HS-5 (cell line): ENCODE measurements around the gene CAD.

Source experiments
- DNase-seq: peaks from one replicate; pipeline ENCODE4 v3.0.0-alpha.2; 2012; ENCODE audit warnings: low read depth

CAD gene

GRCh38 chr2:27225526-27225925 is 8.4 kb downstream of the CAD start:
- no peak for DNase-seq

- no peak for DNase-seq
Observed at GRCh38 chr2:27227501-27227900, 10.3 kb downstream of the CAD start.

DNA sequence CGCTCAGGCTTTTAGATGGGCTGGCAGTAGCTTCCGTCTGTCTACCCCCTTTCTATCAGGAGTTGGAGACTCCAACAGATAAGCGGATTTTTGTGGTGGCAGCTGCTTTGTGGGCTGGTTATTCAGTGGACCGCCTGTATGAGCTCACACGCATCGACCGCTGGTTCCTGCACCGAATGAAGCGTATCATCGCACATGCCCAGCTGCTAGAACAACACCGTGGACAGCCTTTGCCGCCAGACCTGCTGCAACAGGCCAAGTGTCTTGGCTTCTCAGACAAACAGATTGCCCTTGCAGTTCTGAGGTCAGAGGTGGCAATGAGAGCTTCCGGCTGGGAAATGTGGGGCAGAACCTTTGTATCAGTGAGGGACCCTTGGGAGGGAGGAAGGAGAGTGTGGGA is 14.8 kb downstream of the CAD start:
- DNase-seq = no peak

DNA sequence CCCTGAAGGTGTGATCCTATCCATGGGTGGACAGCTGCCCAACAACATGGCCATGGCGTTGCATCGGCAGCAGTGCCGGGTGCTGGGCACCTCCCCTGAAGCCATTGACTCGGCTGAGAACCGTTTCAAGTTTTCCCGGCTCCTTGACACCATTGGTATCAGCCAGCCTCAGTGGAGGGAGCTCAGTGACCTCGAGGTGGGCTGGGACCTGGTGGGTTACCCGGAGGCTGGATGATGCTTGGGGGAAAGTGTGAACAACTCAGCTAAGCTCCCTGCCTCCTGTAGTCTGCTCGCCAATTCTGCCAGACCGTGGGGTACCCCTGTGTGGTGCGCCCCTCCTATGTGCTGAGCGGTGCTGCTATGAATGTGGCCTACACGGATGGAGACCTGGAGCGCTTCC is 16.2 kb downstream of the CAD start:
- no peak for DNase-seq

- no peak for DNase-seq
Observed at GRCh38 chr2:27236136-27236535, 19.0 kb downstream of the CAD start.

DNA sequence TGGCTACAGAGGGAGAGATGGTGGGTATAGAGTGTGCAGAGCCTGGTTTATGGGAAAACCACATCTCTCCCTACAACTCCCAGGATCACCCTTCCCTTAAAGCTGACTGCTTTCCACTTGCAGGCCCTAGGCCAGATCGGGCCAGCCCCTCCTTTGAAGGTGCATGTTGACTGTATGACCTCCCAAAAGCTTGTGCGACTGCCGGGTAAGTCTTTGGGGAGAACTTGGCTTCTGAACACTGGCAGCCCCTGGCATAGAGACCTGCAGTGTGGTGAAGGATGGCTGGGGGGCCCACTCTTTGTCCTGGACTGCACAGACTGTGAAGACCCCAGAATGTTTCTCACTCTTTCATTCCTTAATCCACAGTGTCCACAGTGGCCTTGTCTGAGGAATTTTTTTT is 19.5 kb downstream of the CAD start:
- no peak for DNase-seq

- DNase-seq = no peak
Observed at GRCh38 chr2:27237341-27237945, 20.3 kb downstream of the CAD start.

DNA sequence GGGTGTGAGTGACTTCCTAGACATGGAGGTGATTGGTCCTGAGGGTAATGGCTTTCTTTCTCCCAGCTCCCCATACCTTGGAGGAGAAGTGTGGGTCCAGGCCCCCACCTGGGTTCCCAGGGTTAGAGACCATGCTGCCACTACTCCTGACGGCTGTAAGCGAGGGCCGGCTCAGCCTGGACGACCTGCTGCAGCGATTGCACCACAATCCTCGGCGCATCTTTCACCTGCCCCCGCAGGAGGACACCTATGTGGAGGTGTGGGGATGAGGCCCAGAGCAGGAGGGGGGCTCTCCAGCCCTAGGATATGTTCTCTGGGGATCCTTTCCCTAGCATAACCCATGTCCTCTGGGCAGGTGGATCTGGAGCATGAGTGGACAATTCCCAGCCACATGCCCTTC is 21.8 kb downstream of the CAD start:
- no peak for DNase-seq

DNA sequence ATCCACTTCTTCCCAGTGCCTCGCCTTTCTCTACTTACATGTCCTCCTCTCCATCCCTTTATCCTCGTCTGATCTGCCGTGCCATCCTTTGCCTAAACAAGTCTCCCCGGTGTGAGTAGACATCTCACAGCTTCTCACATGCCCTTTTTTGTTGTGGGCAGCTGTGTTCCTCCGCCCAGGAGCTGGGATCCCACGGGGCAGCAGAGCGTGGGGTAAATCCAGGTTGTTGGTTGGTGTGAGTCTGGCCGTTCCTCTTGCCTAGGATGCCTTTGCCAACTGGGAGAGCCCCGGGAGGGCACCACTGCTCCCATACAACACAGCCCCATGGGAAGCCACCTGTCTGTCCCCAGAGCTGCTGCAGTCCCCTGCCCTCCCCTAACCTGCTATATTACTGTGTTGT is 23.2 kb downstream of the CAD start:
- no peak for DNase-seq

- DNase-seq = no peak
Observed at GRCh38 chr2:27241761-27242613, 24.8 kb downstream of the CAD start.

GRCh38 chr2:27242614-27242951 is 25.4 kb downstream of the CAD start:
- no peak for DNase-seq

- DNase-seq = no peak
Observed at GRCh38 chr2:27243391-27244130, 26.4 kb downstream of the CAD start.

DNA sequence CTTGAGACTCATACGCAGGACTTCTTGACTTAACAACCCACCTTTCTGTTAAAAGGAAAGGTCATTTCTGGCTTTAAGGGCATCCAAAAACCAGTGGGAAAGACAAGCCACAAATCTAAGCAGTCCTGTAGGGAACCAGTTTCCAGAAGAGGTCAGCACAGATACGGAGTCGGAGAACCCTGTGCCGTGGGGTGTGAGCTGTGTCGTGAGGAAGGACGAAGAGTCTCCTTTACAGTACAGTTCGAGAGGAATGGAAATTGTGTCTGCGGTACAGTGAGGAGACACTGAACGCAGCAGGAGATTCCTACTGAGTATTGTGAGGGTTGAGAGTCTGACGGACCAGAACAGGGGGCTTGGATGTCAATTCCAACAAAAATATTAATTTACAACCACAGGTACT is 27.9 kb downstream of the CAD start:
- DNase-seq = no peak

- DNase-seq = no peak
Observed at GRCh38 chr2:27245626-27246025, 28.5 kb downstream of the CAD start.

DNA sequence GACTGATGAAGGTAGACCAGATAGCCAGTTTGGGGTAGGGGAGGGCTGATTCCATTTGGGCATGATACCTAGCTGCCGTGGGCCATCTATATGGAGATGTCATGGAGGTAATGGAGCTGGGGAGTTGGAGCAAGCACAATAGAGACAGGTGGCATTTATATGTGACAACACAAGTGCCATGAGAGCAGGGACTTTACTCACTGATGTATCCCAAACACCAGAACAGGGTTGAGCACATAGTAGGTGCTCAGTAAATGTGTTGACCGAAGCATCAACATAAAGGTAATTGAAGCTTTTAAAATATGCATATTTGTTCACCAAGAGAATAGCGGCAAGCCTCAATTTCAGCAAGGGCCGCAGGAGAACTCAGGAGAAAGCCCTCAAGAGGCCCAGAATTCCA is 30.7 kb downstream of the CAD start:
- DNase-seq = no peak

GRCh38 chr2:27249159-27249890 is 32.2 kb downstream of the CAD start:
- DNase-seq = no peak

- no peak for DNase-seq
Observed at GRCh38 chr2:27249891-27250651, 32.9 kb downstream of the CAD start.

- no peak for DNase-seq
Observed at GRCh38 chr2:27250652-27251379, 33.6 kb downstream of the CAD start.

DNA sequence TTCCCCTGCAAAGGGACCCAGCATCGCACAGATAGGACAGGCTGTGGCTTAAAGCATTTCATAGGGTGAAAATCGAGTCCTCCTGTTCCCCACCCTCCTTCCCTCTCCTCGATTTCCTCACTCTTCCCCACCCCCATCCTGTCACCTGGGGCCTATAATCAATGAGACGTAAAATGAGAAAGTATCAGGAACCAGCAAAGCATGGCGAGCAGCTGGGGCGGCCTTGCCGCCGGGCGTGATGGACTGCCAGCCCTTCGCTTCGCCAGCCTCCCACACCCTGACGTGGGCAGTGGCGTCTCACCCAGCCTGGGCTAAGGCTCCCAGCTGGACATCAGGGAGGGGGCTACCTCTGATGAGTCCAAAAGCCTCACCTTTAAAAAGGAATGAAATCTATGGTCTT is 34.6 kb downstream of the CAD start:
- no peak for DNase-seq

DNA sequence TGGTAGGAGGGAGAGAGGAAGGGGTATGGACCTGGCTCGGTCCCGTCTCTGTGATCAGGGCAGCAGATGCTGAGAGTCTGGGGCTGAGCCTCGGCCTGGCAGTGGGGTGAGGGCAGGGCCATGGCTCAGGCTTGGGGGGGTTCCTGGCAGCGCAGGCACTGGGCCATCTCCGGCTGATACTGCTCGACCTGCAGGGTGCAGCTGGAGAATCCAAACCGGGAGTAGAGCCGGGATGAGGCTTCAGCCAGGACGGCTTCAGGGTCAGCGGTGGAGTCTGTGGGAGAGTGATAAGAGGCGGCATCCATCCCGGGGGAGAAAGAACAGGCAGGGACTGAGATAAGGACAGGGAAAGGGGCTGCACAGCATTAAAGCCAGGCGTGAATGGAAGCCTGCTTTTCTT is 38.0 kb downstream of the CAD start:
- DNase-seq = no peak

GRCh38 chr2:27255660-27256059 is 38.5 kb downstream of the CAD start:
- DNase-seq = peak; percentile 40
